ENCODE data around the gene PRMT9. TPM values are rescaled to one million over a fixed set of nuclear protein-coding genes. Genes with fewer than 3 reads are reported as not detected.

The PRMT9 gene
- total RNA-seq, 5 donors from 2014 or later (not counting 1 experiment from before 2014, with no cell fraction given), result 9.8 to 17.3 (median 12.3) TPM

GRCh38 chr4:147689067-147689466, 5.1 kb upstream of the PRMT9 start:
- POLR2A ChIA-PET, result interaction anchor here in 1 of 2 donors (0.8 kb wide), 1 partner anchor 849 kb away, joined by 17 read pairs; no protein-coding TSS in a partner anchor
- H3K27me3 Mint-ChIP-seq, result peaks cover 27 to 39% of the 10 kb centered on the region in 2 donors
- peaks cover 0 to 14% (median 9%) of the 10 kb centered on the region in 3 donors for H3K4me1 Mint-ChIP-seq
- no peaks in the 10 kb centered on the region for H3K9me3 Mint-ChIP-seq
- Histone ChIP-seq H3K9me3 (no peaks in the 10 kb centered on the region), H3K4me1 (ENCODE audit: control insufficient read depth in 1 of 2, extremely low read depth in 1 of 2, insufficient read depth in 2 of 2, low read length in 2 of 2) (peaks cover 0 to 3% of the 10 kb centered on the region in 2 experiments), H3K4me3 (ENCODE audit: control insufficient read depth in 1 of 2, extremely low read depth in 1 of 2, low read length in 1 of 2) (no peak overlapping the region), H3K27ac (ENCODE audit: low read length) (peak overlapping the region; percentile 12), H3K27me3 (replicated peaks in 1 of 2; ENCODE audit: control insufficient read depth in 2 of 2, extremely low read depth in 1 of 2, insufficient read depth in 2 of 2, low read length in 1 of 2) (peaks cover 0 to 18% of the 10 kb centered on the region in 2 experiments), H3K36me3 (ENCODE audit: control insufficient read depth in 2 of 2, extremely low read depth in 1 of 2, insufficient read depth in 1 of 2, low read length in 1 of 2) (no peaks in the 10 kb centered on the region)
- peak overlapping the region; percentile 16 to 37 for H3K27ac Mint-ChIP-seq
- WGBS (ENCODE audit: insufficient coverage), result 20% methylated on average over 3 of the region's 4 CpGs
- ATAC-seq (replicated peaks in 1 of 4), result no peak
- no peak for DNase-seq
- H3K4me3 Mint-ChIP-seq, result no peak overlapping the region
- CTCF ChIA-PET, result interaction anchor here (0.6 to 0.7 kb wide), 2 partner anchors 518 to 683 kb away, joined by 3 to 4 read pairs; no protein-coding TSS in a partner anchor
- no peaks in the 10 kb centered on the region for H3K36me3 Mint-ChIP-seq

GRCh38 chr4:147683188-147683591, 773 bp downstream of the PRMT9 start:
- Mint-ChIP-seq H3K9me3 (no peaks in the 10 kb centered on the region), H3K4me1 (peaks cover 32 to 38% (median 38%) of the 10 kb centered on the region in 3 donors), H3K4me3 (peak overlapping the region; percentile 90 to 93 (median 93)), H3K27ac (peak overlapping the region; percentile 95), H3K36me3 (peaks cover 17% of the 10 kb centered on the region), H3K27me3 (peaks cover 8 to 10% of the 10 kb centered on the region in 2 donors)
- WGBS (ENCODE audit: insufficient coverage), result 8% methylated on average over 6 of the region's 10 CpGs
- DNase-seq (peak in 7 of 35 experiments; percentile 0 to 37 (median 11)), ATAC-seq (replicated peaks in 1 of 4) (no peak)
- no peaks in the 10 kb centered on the region for H3K9me3 ChIP-seq
- ChIA-PET CTCF (interaction anchor here (0.6 to 2.8 kb wide), 8 partner anchors 27 to 1419 kb away, joined by 3 to 28 read pairs (median 4); partner anchors contain the start of genes TMEM184C (in 2 of the 2) and ARHGAP10 (in 1 of the 2)), POLR2A (interaction anchor here (0.7 to 3.7 kb wide), 5 partner anchors 38 to 184 kb away, joined by 3 to 47 read pairs (median 5); partner anchors contain the start of genes ARHGAP10 (in 1 of the 2) and TMEM184C (in 1 of the 2))
- H3K36me3 ChIP-seq (ENCODE audit: control insufficient read depth in 2 of 2, extremely low read depth in 1 of 2, insufficient read depth in 1 of 2, low read length in 1 of 2), result peaks cover 0 to 12% of the 10 kb centered on the region in 2 donors
- H3K4me3 ChIP-seq (ENCODE audit: control insufficient read depth in 1 of 2, extremely low read depth in 1 of 2, low read length in 1 of 2), result peak overlapping the region; percentile 73 to 99
- H3K4me1 ChIP-seq (ENCODE audit: control insufficient read depth in 1 of 2, extremely low read depth in 1 of 2, insufficient read depth in 2 of 2, low read length in 2 of 2), result peaks cover 3 to 11% of the 10 kb centered on the region in 2 experiments
- no peaks in the 10 kb centered on the region for H3K27me3 ChIP-seq (replicated peaks in 1 of 2; ENCODE audit: control insufficient read depth in 2 of 2, extremely low read depth in 1 of 2, insufficient read depth in 2 of 2, low read length in 1 of 2)
- H3K27ac ChIP-seq (ENCODE audit: low read length), result peak overlapping the region; percentile 87

- peaks cover 21% of the 10 kb centered on the region for H3K36me3 Mint-ChIP-seq
- peak overlapping the region; percentile 90 to 93 (median 93) for H3K4me3 Mint-ChIP-seq
- no CpG with 5 or more reads among the region's 3 CpGs for WGBS (ENCODE audit: insufficient coverage)
- ChIA-PET CTCF (interaction anchor here (0.6 to 2.8 kb wide), 5 partner anchors 28 to 1419 kb away, joined by 3 to 28 read pairs (median 4); partner anchors contain the start of gene TMEM184C (in 1 of the 2)), POLR2A (interaction anchor here in 1 of 2 donors (1.3 to 3.7 kb wide), 3 partner anchors 50 to 184 kb away, joined by 5 to 47 read pairs (median 6); partner anchors contain the start of gene TMEM184C)
- Histone ChIP-seq H3K4me1 (ENCODE audit: control insufficient read depth in 1 of 2, extremely low read depth in 1 of 2, insufficient read depth in 2 of 2, low read length in 2 of 2) (peaks cover 3 to 11% of the 10 kb centered on the region in 2 experiments), H3K4me3 (ENCODE audit: control insufficient read depth in 1 of 2, extremely low read depth in 1 of 2, low read length in 1 of 2) (no peak overlapping the region), H3K27me3 (replicated peaks in 1 of 2; ENCODE audit: control insufficient read depth in 2 of 2, extremely low read depth in 1 of 2, insufficient read depth in 2 of 2, low read length in 1 of 2) (no peaks in the 10 kb centered on the region), H3K27ac (ENCODE audit: low read length) (no peak overlapping the region), H3K9me3 (no peaks in the 10 kb centered on the region), H3K36me3 (ENCODE audit: control insufficient read depth in 2 of 2, extremely low read depth in 1 of 2, insufficient read depth in 1 of 2, low read length in 1 of 2) (peaks cover 0 to 12% of the 10 kb centered on the region in 2 donors)
- H3K27ac Mint-ChIP-seq, result no peak overlapping the region
- peak in 1 of 35 experiments; percentile 8 for DNase-seq
- peaks cover 35 to 38% (median 38%) of the 10 kb centered on the region in 3 donors for H3K4me1 Mint-ChIP-seq
- H3K9me3 Mint-ChIP-seq, result no peaks in the 10 kb centered on the region
- no peak for ATAC-seq (replicated peaks in 1 of 4)
- peaks cover 8 to 10% of the 10 kb centered on the region in 2 donors for H3K27me3 Mint-ChIP-seq
These were observed 1.2 kb downstream of the PRMT9 start for GRCh38 chr4:147682755-147683154.

DNA sequence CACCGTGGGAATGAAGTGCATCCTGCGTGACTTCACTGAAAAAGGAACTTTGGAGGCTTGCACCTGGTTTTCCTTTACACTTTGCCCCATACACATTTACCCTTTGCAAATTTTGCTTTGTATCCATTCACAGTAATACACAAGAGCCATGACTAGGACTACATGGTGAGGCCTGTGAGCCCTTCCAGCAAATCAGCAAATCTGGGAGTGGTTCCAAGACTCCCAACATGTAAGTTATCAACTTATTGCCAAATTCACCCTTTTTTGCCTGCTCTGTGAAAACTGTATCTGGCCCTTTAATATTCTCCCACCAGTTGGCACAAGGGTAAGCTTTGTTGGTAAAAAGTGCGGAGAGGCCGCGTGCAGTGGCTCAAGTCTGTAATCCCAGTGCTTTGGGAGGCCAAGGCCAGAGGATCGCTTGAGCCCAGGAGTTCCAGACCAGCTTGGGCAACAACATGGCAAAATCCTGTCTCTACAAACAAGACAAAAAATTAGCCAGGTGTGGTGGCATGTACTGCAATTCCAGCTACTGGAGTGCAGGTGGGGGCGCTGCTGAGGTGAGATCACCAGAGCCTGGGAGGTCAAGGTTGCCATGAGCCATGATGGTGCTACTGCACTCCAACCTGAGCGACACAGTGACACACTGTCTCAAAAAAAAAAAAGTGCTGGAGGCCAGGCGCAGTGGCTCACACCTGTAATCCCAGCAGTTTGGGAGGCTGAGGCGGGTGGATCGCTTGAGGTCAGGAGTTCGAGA, 5.0 kb downstream of the PRMT9 start:
- H3K9me3 ChIP-seq, result no peaks in the 10 kb centered on the region
- CTCF ChIA-PET, result no interaction called here

DNA sequence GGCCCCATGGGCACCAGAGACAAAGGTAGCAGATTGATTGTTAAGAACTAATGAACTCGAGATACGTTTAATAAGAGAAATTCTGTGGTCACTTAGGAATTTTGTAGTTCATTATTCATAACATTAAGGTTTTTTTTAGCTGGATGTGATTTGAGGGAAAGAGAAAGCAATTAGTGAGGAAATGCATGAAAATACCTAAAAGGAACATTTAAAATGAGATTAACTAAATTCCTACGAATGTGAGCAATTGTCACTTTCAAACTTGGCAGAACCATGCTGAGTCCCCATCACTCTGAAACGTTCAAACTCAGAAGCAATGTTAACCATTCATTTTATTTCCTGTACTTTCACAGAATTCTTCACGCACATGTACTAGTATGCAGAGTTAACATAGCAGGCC, 5.9 kb downstream of the PRMT9 start:
- Histone ChIP-seq H3K27me3 (replicated peaks in 1 of 2; ENCODE audit: control insufficient read depth in 2 of 2, extremely low read depth in 1 of 2, insufficient read depth in 2 of 2, low read length in 1 of 2) (no peaks in the 10 kb centered on the region), H3K4me3 (ENCODE audit: control insufficient read depth in 1 of 2, extremely low read depth in 1 of 2, low read length in 1 of 2) (no peak overlapping the region), H3K9me3 (no peaks in the 10 kb centered on the region), H3K36me3 (ENCODE audit: control insufficient read depth in 2 of 2, extremely low read depth in 1 of 2, insufficient read depth in 1 of 2, low read length in 1 of 2) (peaks cover 0 to 12% of the 10 kb centered on the region in 2 donors), H3K27ac (ENCODE audit: low read length) (no peak overlapping the region), H3K4me1 (ENCODE audit: control insufficient read depth in 1 of 2, extremely low read depth in 1 of 2, insufficient read depth in 2 of 2, low read length in 2 of 2) (peaks cover 3 to 8% of the 10 kb centered on the region in 2 experiments)
- peaks cover 22 to 39% (median 28%) of the 10 kb centered on the region in 3 donors for H3K4me1 Mint-ChIP-seq
- no peaks in the 10 kb centered on the region for H3K27me3 Mint-ChIP-seq
- POLR2A ChIA-PET, result interaction anchor here in 1 of 2 donors (0.6 kb wide), 1 partner anchor 524 kb away, joined by 3 read pairs; no protein-coding TSS in a partner anchor
- H3K4me3 Mint-ChIP-seq, result no peak overlapping the region
- no peak for ATAC-seq (replicated peaks in 1 of 4)
- CTCF ChIA-PET, result no interaction called here
- DNase-seq, result no peak
- H3K36me3 Mint-ChIP-seq, result peaks cover 33% of the 10 kb centered on the region
- no peak overlapping the region for H3K27ac Mint-ChIP-seq
- H3K9me3 Mint-ChIP-seq, result no peaks in the 10 kb centered on the region
- 65% methylated on average over 2 of the region's 5 CpGs for WGBS (ENCODE audit: insufficient coverage)

More for the DNA sequence above, 5.0 kb downstream of the PRMT9 start:
- Mint-ChIP-seq H3K9me3 (no peaks in the 10 kb centered on the region), H3K4me1 (peaks cover 28 to 39% (median 30%) of the 10 kb centered on the region in 3 donors), H3K27ac (no peak overlapping the region), H3K27me3 (no peaks in the 10 kb centered on the region), H3K4me3 (no peak overlapping the region), H3K36me3 (peaks cover 28% of the 10 kb centered on the region)
- peak in 2 of 35 experiments; percentile 9 to 10 for DNase-seq
- no peak overlapping the region for H3K4me3 ChIP-seq (ENCODE audit: control insufficient read depth in 1 of 2, extremely low read depth in 1 of 2, low read length in 1 of 2)
- H3K4me1 ChIP-seq (ENCODE audit: control insufficient read depth in 1 of 2, extremely low read depth in 1 of 2, insufficient read depth in 2 of 2, low read length in 2 of 2), result peaks cover 3 to 11% of the 10 kb centered on the region in 2 experiments
- H3K36me3 ChIP-seq (ENCODE audit: control insufficient read depth in 2 of 2, extremely low read depth in 1 of 2, insufficient read depth in 1 of 2, low read length in 1 of 2), result peaks cover 0 to 12% of the 10 kb centered on the region in 2 donors
- no peak overlapping the region for H3K27ac ChIP-seq (ENCODE audit: low read length)
- H3K27me3 ChIP-seq (replicated peaks in 1 of 2; ENCODE audit: control insufficient read depth in 2 of 2, extremely low read depth in 1 of 2, insufficient read depth in 2 of 2, low read length in 1 of 2), result no peaks in the 10 kb centered on the region
- 94% methylated on average over 7 of the region's 12 CpGs for WGBS (ENCODE audit: insufficient coverage)
- ATAC-seq (replicated peaks in 1 of 4), result no peak
- POLR2A ChIA-PET, result no interaction called here

DNA sequence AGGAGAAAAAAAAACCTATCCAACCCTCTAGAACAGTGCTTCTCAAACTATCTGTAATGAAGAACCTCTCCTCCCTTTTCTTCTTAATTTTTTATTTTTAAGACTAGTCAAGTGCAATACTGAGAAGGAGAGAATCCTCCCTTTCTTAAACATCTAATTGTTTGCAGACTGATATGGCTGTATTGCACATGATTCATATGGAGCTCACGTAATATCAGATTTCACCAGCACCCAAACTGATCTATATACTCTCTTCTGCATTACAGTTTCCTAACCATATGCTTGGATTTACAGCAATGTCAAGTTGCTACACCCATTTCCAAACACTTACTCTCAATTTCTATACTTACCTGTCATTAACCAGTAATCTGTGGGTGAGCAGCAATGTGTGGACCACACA, 9.5 kb downstream of the PRMT9 start:
- no peaks in the 10 kb centered on the region for H3K27me3 Mint-ChIP-seq
- Histone ChIP-seq H3K9me3 (no peaks in the 10 kb centered on the region), H3K27ac (ENCODE audit: low read length) (no peak overlapping the region), H3K27me3 (replicated peaks in 1 of 2; ENCODE audit: control insufficient read depth in 2 of 2, extremely low read depth in 1 of 2, insufficient read depth in 2 of 2, low read length in 1 of 2) (no peaks in the 10 kb centered on the region), H3K36me3 (ENCODE audit: control insufficient read depth in 2 of 2, extremely low read depth in 1 of 2, insufficient read depth in 1 of 2, low read length in 1 of 2) (peaks cover 0 to 19% of the 10 kb centered on the region in 2 donors), H3K4me3 (ENCODE audit: control insufficient read depth in 1 of 2, extremely low read depth in 1 of 2, low read length in 1 of 2) (no peak overlapping the region), H3K4me1 (ENCODE audit: control insufficient read depth in 1 of 2, extremely low read depth in 1 of 2, insufficient read depth in 2 of 2, low read length in 2 of 2) (no peaks in the 10 kb centered on the region)
- no peaks in the 10 kb centered on the region for H3K9me3 Mint-ChIP-seq
- DNase-seq (no peak), ATAC-seq (replicated peaks in 1 of 4) (no peak)
- H3K4me3 Mint-ChIP-seq, result no peak overlapping the region
- H3K4me1 Mint-ChIP-seq, result peaks cover 0 to 19% (median 11%) of the 10 kb centered on the region in 3 donors
- 100% methylated on average over 1 of the region's 1 CpG for WGBS (ENCODE audit: insufficient coverage)
- ChIA-PET POLR2A (no interaction called here), CTCF (interaction anchor here (0.5 to 1.4 kb wide), 3 partner anchors 9 to 192 kb away, joined by 3 to 9 read pairs (median 6); no protein-coding TSS in a partner anchor)
- peaks cover 50% of the 10 kb centered on the region for H3K36me3 Mint-ChIP-seq
- no peak overlapping the region for H3K27ac Mint-ChIP-seq

Data from T-cell (primary cell).